Chondrocyte (in vitro differentiated cells): Measurements from ENCODE around the gene ELOVL3. TPM values are rescaled to one million over a fixed set of nuclear protein-coding genes. Genes with fewer than 3 reads are reported as not detected.
"Not testable (repeated sequence)": the region's sequence is repeated elsewhere in the genome, so short reads cannot be mapped to it uniquely, and the experiment has no call there.

Source experiments
- DNase-seq: peaks from one replicate; pipeline ENCODE4 v3.0.0; 2021; ENCODE audit warnings: mixed read lengths, low spot score
- H3K27ac Mint-ChIP-seq: one replicate; pipeline ENCODE4 v1.8.0; 2021; ENCODE audit warnings: mild to moderate bottlenecking, moderate library complexity, mixed read lengths; ENCODE audit not compliant: unreplicated experiment
- H3K27me3 Mint-ChIP-seq: 2 replicates; pipeline ENCODE4 v1.8.0; 2021; ENCODE audit warnings: low read depth, mixed read lengths
- H3K36me3 Mint-ChIP-seq: 2 replicates; pipeline ENCODE4 v1.8.0; 2021; ENCODE audit warnings: low read depth, mixed read lengths
- H3K4me1 Mint-ChIP-seq: 2 replicates; pipeline ENCODE4 v1.8.0; 2021; ENCODE audit warnings: low read depth, mild to moderate bottlenecking, mixed read lengths
- H3K4me3 Mint-ChIP-seq: one replicate; pipeline ENCODE4 v1.8.0; 2021; ENCODE audit warnings: mild to moderate bottlenecking, moderate library complexity, mixed read lengths; ENCODE audit not compliant: unreplicated experiment
- H3K9me3 Mint-ChIP-seq: 2 replicates; pipeline ENCODE4 v1.8.0; 2021; ENCODE audit warnings: low read depth, mixed read lengths
- total RNA-seq: library from RNA; stranded (reverse); gene quantifications from 3 replicates; pipeline ENCODE4 v1.2.1, GENCODE V29; 2021
- TF ChIP-seq, protein P1 (sequence below): fragments of 200-600 bp; sonication (generic); IDR thresholded peaks from 2 replicates; pipeline ENCODE4 v1.5.0; 2021; ENCODE audit warnings: antibody characterized with exemption, mild to moderate bottlenecking, moderate library complexity

ELOVL3 gene
- total RNA-seq, 1 donor from 2014 or later, result not detected

GRCh38 chr10:102198027-102198426, 28.1 kb upstream of the ELOVL3 start:
- TF ChIP-seq, protein P1, sequence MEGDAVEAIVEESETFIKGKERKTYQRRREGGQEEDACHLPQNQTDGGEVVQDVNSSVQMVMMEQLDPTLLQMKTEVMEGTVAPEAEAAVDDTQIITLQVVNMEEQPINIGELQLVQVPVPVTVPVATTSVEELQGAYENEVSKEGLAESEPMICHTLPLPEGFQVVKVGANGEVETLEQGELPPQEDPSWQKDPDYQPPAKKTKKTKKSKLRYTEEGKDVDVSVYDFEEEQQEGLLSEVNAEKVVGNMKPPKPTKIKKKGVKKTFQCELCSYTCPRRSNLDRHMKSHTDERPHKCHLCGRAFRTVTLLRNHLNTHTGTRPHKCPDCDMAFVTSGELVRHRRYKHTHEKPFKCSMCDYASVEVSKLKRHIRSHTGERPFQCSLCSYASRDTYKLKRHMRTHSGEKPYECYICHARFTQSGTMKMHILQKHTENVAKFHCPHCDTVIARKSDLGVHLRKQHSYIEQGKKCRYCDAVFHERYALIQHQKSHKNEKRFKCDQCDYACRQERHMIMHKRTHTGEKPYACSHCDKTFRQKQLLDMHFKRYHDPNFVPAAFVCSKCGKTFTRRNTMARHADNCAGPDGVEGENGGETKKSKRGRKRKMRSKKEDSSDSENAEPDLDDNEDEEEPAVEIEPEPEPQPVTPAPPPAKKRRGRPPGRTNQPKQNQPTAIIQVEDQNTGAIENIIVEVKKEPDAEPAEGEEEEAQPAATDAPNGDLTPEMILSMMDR, result no peak
- DNase-seq, result no peak
- H3K27me3 Mint-ChIP-seq, result peaks cover 19% of the 10 kb centered on the region
- no peak overlapping the region for H3K27ac Mint-ChIP-seq
- peaks cover 5% of the 10 kb centered on the region for H3K36me3 Mint-ChIP-seq
- no peak overlapping the region for H3K4me3 Mint-ChIP-seq
- H3K9me3 Mint-ChIP-seq, result no peaks in the 10 kb centered on the region
- H3K4me1 Mint-ChIP-seq, result no peaks in the 10 kb centered on the region

- no peak overlapping the region for H3K4me3 Mint-ChIP-seq
- no peak for DNase-seq
- H3K9me3 Mint-ChIP-seq, result no peaks in the 10 kb centered on the region
- no peaks in the 10 kb centered on the region for H3K4me1 Mint-ChIP-seq
- TF ChIP-seq, protein P1, result no peak
- H3K36me3 Mint-ChIP-seq, result peaks cover 5% of the 10 kb centered on the region
- peaks cover 17% of the 10 kb centered on the region for H3K27me3 Mint-ChIP-seq
- H3K27ac Mint-ChIP-seq, result no peak overlapping the region
These were observed 25.1 kb upstream of the ELOVL3 start for GRCh38 chr10:102200751-102201640.

DNA sequence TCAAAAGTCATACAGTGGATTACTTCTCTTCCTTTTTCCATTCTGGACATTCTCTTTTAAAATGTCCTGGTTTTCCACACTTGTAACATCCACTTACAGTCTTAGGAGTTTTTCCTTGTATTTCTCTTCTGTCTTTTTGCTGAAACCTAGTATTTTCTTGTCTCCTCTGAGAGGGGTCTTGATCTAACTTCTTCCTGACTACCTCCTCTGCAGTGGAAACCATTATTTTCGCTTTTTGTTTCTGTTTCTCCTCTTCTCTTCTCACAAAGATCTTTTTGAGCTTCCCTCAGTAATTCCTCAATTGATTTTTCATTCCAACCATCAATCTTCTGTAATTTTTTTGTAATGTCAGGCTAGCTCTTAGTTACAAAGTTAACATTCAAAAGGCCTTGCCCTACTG, 23.7 kb upstream of the ELOVL3 start:
- Mint-ChIP-seq H3K36me3 (peaks cover 5% of the 10 kb centered on the region), H3K27ac (no peak overlapping the region), H3K9me3 (no peaks in the 10 kb centered on the region), H3K4me3 (no peak overlapping the region), H3K4me1 (no peaks in the 10 kb centered on the region), H3K27me3 (peaks cover 10% of the 10 kb centered on the region)
- TF ChIP-seq, protein P1, result no peak
- DNase-seq, result no peak

DNA sequence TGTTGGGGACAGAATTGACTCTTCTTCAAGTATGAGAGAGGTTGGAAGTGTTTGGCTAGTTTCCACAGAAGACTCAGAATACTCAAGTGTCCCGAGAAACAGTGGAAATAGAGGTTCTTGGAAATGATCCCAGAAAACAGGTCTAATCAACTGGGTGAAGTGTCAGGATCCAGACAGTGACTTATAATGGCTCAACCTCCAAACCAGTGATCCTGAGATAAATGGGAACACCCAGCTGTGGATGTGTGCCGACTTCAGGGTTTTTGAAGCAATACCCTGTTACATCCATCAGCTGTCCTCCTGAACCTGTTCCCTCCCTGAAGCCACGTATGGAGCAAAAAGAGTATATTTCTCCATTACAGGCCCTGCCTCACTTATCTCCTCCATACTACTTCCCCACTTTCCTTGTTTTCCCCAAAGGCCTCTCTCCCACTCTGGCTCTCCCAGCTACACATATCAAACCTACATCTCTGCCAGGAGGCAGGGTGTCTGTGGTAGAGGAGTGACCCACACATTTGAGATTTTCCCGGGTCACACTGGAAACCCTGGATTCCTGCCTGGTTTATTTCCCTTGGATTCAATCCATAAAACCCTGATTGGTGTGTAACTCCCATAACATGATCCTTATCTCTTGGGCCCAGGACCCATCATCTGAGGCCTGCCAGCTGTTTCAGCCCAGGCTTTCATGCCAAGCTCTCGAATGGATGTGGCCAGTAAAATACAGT, 17.6 kb upstream of the ELOVL3 start:
- no peaks in the 10 kb centered on the region for H3K9me3 Mint-ChIP-seq
- H3K4me1 Mint-ChIP-seq, result peaks cover 4% of the 10 kb centered on the region
- H3K27me3 Mint-ChIP-seq, result peaks cover 2% of the 10 kb centered on the region
- no peak overlapping the region for H3K27ac Mint-ChIP-seq
- no peaks in the 10 kb centered on the region for H3K36me3 Mint-ChIP-seq
- H3K4me3 Mint-ChIP-seq, result no peak overlapping the region
- TF ChIP-seq, protein P1, result no peak
- DNase-seq, result no peak

- TF ChIP-seq, protein P1, result no peak
- Mint-ChIP-seq H3K27ac (no peak overlapping the region), H3K27me3 (peaks cover 4% of the 10 kb centered on the region), H3K4me1 (peaks cover 4% of the 10 kb centered on the region), H3K4me3 (no peak overlapping the region), H3K36me3 (no peaks in the 10 kb centered on the region), H3K9me3 (no peaks in the 10 kb centered on the region)
- no peak for DNase-seq
These were observed 14.3 kb upstream of the ELOVL3 start for GRCh38 chr10:102211615-102212299.

- not testable (repeated sequence) for H3K4me1 Mint-ChIP-seq, H3K4me3 Mint-ChIP-seq, H3K36me3 Mint-ChIP-seq, DNase-seq, H3K9me3 Mint-ChIP-seq, H3K27ac Mint-ChIP-seq, H3K27me3 Mint-ChIP-seq
These were observed 12.5 kb upstream of the ELOVL3 start for GRCh38 chr10:102213599-102213998.
